ENCODE data around the gene SLC23A2. TPM values are rescaled to one million over a fixed set of nuclear protein-coding genes. Genes with fewer than 3 reads are reported as not detected.
"Not testable (repeated sequence)": the region's sequence is repeated elsewhere in the genome, so short reads cannot be mapped to it uniquely, and the experiment has no call there.

SLC23A2 gene
- total RNA-seq, 1 donor from 2014 or later: 20.6 TPM

DNA sequence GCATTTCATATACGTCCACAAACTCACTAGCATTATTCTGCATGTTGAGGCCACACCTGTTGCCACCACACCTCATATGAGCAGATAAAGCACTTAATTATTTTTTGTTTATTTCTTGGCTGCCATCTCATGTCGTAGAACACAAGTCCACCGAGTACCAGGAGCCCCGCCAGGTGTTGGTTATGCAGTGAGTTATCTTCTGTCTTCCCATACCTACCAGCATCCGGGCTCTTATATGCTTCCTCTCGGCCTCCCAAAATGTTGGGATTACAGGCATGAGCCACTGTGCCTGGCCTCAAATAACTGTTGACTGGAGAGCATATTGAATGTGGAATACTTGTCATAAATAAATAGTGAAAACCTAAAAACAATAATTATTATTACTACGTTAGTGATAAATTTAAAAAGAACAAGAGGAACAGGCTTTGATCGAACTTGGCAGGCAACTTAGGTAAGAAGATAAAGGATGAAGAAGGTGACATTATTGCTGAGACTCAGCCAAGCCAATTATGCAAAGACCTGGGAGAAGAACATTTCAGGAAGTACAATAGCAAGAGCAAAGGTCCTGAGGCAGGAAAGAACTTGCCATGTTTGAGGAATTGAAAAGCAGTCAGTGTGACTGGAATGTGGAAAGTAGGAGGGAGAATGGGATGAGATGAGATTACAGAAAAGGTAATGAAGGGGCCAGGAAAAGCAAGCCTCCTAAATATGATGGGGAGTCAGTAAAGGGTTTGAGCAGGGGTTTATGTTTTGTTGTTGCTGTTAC lies 12.6 kb upstream of the SLC23A2 start:
- DNase-seq (ENCODE audit: extremely low read depth, low read depth, low spot score): no peak

- DNase-seq (ENCODE audit: extremely low read depth, low read depth, low spot score): no peak
Observed at GRCh38 chr20:5008759-5009158, 7.4 kb upstream of the SLC23A2 start.

DNA sequence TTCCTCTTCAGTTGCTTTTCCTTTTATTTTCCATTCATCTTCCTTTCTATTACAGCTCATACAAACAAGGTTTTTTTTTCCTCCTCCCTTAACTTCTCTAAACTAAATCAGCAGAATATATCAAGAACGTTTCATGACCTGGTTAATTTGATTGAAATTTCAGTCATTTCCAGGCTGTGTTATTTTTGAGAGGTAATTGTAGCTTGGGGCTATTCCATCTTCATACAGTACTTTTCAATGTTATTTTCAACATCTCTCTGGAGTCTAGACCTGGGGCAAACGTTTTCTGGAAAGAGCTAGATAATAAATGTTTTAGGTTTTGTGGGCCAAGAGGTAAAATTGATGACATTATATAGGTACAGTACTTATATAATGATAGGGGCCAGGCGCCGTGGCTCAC lies 4.0 kb upstream of the SLC23A2 start:
- no peak for DNase-seq (ENCODE audit: extremely low read depth, low read depth, low spot score)

DNA sequence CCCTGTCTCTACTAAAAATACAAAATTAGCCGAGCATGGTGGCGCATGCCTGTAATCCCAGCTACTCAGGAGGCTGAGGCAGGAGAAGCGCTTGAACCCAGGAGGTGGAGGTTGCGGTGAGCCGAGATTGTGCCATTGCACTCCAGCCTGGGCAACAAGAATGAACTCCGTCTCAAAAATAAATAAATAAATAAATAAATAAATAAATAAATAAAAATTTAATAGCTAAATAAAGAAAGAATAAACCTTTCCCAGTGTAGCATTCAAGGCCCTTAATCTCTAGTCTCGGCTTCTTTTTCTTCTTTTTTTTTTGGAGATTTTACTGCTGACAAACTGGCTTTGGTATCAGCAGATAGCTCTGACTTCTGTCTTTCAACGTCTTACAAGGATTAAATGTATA lies 3.5 kb upstream of the SLC23A2 start:
- not testable (repeated sequence) for DNase-seq (ENCODE audit: extremely low read depth, low read depth, low spot score)

GRCh38 chr20:5003626-5004025 lies 2.3 kb upstream of the SLC23A2 start:
- no peak for DNase-seq (ENCODE audit: extremely low read depth, low read depth, low spot score)

DNA sequence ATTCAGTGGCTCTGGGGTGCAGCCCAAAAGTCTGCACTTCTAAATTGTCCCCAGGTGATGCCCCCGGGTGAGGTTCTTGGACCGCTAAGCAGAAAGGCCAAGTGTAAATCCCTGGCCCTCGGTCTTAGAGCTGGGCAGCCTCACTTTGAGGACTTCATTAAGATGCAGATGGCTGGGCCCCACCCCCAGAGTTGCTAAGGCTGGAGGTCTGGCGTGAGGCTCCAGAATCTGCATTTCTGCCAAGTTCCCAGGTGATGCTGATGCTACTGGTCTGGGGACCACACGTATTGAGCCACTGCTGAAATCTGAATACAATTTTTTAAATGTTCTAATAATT lies 735 bp upstream of the SLC23A2 start:
- no peak for DNase-seq (ENCODE audit: extremely low read depth, low read depth, low spot score)

DNA sequence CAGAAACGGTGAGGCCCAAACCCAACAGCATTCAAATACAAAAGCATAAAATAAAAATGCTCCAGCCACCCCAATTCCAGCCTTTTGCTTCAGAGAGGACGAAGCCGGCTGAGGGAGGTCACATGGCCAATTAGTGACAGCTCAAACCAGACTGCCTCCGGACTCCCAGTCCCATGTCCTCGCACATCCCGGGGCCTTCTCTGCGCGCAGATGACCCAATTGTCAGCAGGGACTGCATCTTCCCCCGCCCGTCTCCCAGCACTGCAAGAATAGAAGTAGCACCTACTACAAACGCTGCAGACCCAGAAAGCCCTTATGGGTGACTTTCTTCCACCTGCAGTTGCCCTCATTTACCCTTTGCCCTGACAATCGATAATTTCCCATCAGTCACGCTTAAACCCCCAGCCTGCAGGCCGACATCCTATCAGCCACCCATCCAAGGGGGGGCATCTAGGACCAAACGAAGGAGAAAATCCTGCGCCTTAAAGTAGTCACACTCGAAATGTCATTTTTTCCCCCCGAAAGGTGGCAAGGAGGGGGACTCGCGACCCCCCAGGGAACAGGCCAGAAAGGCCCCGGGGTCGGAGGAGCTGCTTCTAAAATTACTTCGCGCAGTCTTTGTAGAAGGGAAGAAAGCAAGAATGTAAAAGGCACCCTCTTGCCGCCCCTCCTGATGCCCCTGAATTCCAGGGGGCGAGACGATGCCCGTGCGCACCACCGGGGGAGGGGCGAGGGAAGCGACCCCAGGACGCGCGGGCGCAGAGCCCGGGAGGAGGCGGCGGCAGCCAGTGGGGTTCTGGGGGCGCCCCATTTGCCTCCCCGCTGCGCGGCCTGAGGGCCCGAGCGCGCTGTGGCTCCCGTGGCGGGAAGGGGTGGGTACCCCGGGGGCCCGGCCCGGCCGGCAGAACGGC lies 792 bp downstream of the SLC23A2 start:
- DNase-seq (ENCODE audit: extremely low read depth, low read depth, low spot score): no peak

- DNase-seq (ENCODE audit: extremely low read depth, low read depth, low spot score): no peak
Observed at GRCh38 chr20:4999788-5000187, 1.5 kb downstream of the SLC23A2 start.

- no peak for DNase-seq (ENCODE audit: extremely low read depth, low read depth, low spot score)
Observed at GRCh38 chr20:4998160-4998651, 3.1 kb downstream of the SLC23A2 start.

DNA sequence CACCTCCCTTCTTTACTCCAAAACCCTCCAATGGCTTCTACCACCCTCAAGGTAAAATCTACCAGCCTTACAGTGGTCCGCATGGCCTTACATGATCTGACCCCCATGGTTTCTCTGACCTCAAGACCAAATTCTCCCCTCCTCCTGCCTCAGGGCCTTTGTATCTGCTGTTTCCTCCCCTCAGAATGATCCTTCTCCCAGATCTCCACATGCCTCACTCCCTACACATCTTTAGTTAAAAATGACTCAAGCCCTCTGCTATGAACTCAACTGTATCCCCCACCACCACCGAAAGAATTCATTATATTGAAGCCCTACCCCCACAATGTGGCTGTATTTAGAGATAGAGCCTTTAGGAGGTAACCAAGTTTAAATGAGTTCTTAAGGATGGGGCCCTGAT lies 4.1 kb downstream of the SLC23A2 start:
- no peak for DNase-seq (ENCODE audit: extremely low read depth, low read depth, low spot score)

- no peak for DNase-seq (ENCODE audit: extremely low read depth, low read depth, low spot score)
Observed at GRCh38 chr20:4989570-4989969, 11.7 kb downstream of the SLC23A2 start.

GRCh38 chr20:4987130-4987529 lies 14.2 kb downstream of the SLC23A2 start:
- no peak for DNase-seq (ENCODE audit: extremely low read depth, low read depth, low spot score)

DNA sequence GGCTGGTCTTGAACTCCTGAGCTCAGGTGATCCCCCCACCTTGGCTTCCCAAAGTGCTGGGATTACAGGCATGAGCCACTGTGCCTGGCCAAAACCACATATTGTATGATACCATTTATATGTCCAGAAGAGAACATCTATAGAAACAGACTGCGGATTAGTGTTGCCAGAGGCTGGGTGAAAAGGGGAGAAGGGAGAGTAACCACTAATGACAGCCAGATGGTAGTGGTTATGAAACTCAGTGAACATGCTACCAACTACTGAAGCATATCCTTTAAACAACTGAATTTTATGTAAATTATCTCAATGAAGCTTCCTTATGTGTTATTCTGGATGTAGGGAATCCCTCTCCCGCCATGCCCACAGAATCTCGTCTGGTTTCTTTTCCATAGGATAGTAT lies 15.7 kb downstream of the SLC23A2 start:
- no peak for DNase-seq (ENCODE audit: extremely low read depth, low read depth, low spot score)

DNA sequence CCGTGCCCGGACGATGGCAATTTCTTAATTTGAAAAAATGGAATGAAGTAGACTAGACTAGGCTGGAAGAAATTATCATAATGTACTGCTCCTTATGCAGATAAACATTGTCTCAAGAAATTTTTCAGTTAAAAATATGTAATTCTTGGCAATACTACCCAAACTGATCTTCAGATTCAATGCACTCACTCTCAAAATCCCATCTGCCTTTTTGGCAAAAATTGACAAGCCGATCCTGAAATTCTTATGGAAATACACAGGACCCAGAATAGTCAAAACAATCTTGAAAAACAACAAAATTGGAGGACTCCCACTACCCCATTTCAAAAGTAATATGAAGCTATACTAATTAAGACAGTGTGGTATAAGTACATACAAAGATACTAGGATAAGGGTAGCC lies 19.0 kb downstream of the SLC23A2 start:
- no peak for DNase-seq (ENCODE audit: extremely low read depth, low read depth, low spot score)

DNA sequence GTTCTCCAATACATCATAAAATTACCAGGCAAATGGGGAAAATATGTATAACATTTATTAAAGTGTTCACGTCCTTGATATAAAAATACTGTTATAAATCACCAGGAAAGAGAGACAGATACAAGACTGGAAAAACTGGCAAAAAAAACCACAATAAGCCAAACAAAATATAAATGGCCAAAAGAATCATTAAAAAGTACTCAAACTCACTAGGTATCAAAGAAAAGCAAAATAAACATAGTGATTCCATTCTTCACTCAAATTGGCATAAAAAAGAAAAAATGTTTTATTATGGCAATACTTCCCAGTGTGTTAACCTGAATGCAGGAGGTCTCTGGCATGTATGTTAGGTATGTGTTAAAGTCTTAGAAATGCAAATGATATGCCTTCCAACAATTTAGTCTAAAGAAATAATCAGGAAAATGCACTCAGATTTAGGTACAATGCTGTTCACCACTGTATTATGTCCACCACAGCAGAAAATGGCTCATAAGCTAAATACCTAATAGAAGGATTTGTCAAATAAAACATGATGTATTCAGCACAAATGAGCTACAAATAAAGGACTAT lies 21.4 kb downstream of the SLC23A2 start:
- no peak for DNase-seq (ENCODE audit: extremely low read depth, low read depth, low spot score)

DNA sequence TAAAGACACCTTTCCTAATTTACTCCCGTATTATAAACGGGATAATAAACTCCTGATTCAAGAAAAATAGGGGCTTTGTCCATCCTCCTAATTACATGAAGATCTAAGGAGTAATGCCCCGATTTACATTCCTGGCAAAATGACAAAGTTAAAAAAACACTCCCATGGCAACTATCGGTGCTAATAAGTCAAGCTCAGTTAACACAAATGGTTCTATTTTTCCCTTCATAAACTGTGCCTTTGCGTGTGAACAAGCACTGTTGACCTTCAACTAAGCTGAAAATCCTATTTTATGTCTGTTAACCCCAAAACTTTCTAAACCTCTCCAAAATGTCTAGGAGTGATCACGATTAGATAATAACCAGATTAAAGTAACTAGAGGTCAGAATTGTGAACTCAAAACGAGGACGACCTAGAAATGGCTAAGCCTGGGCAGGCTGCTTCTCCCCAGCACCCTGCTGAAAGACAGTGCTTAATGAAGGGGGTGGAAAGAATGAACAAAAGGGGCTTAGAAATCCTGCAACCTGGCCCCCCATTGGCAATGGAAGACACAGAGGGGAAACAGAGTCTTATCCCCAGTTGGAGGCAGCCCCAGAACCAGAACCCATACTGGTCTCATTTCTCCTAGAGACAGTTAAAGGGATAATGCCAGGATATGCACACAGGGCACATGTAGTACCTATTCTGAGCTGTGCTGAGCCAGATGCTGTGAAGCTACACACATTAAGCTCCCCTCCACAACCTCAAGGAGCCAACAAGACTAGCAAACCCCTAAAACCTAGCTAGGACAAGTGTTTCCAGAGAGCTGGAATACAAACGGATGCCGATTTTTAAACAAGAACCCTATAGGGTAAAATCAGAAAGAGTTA lies 23.0 kb downstream of the SLC23A2 start:
- no peak for DNase-seq (ENCODE audit: extremely low read depth, low read depth, low spot score)

- not testable (repeated sequence) for DNase-seq (ENCODE audit: extremely low read depth, low read depth, low spot score)
Observed at GRCh38 chr20:4976014-4976413, 25.3 kb downstream of the SLC23A2 start.

GRCh38 chr20:4973330-4974097 lies 27.8 kb downstream of the SLC23A2 start:
- DNase-seq (ENCODE audit: extremely low read depth, low read depth, low spot score): peak; percentile 63

GRCh38 chr20:4972506-4973251 lies 28.6 kb downstream of the SLC23A2 start:
- DNase-seq (ENCODE audit: extremely low read depth, low read depth, low spot score): no peak

Data from glomerular endothelial cell (primary cell).